ENCODE results near the gene UBXN10. TPM values are rescaled to one million over a fixed set of nuclear protein-coding genes. Genes with fewer than 3 reads are reported as not detected.
"Not testable (repeated sequence)": the region's sequence is repeated elsewhere in the genome, so short reads cannot be mapped to it uniquely, and the experiment has no call there.

The UBXN10 gene
- total and polyA plus RNA-seq, 11 donors = 0.14 to 2.6 (median 1.1) TPM

DNA sequence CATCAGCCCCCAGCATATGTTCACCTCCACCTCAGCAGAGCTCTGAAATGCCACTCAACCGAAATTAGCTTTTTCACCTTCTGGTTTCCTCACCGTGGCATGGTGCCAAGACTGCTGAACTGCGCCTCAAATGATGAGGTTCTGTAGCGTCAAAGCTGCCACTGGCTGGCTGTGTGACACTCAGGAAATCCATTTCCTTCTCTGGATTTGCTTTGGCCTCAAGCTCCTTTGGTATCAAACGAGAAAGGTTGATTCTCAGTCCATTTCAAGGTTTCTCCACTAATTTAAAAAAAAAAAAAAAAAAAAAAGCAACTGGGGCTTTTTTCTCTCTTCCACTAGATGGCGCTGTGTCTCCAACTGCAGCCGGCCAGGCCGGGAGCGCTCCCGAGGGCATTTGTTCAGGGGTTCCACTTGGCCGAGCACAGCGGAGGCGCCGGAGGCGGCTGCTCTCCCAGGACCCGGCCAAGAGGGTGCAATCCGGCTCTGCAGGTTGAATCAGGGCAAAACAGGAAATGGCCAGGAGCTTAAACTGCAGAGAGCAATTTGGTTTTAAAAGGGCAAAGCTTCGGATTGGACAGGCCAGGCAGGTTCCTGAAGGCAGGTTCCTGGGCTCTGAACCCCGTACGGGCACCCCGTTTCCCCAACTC is 26.9 kb downstream of the UBXN10 start:
- peak; percentile 44 to 83 (median 53) for DNase-seq
- intact Hi-C loops (cut with DNase I) = loop anchor here in 9 of 10 donors (1.0 to 10.0 kb wide), 5 partner anchors 152 to 282 kb away; no protein-coding TSS in a partner anchor
- no peak overlapping the region for H3K27ac ChIP-seq
- TF ChIP-seq POLR2A (IDR thresholded peaks at IDR 0.05) = no peak
- TF ChIP-seq, protein P1, sequence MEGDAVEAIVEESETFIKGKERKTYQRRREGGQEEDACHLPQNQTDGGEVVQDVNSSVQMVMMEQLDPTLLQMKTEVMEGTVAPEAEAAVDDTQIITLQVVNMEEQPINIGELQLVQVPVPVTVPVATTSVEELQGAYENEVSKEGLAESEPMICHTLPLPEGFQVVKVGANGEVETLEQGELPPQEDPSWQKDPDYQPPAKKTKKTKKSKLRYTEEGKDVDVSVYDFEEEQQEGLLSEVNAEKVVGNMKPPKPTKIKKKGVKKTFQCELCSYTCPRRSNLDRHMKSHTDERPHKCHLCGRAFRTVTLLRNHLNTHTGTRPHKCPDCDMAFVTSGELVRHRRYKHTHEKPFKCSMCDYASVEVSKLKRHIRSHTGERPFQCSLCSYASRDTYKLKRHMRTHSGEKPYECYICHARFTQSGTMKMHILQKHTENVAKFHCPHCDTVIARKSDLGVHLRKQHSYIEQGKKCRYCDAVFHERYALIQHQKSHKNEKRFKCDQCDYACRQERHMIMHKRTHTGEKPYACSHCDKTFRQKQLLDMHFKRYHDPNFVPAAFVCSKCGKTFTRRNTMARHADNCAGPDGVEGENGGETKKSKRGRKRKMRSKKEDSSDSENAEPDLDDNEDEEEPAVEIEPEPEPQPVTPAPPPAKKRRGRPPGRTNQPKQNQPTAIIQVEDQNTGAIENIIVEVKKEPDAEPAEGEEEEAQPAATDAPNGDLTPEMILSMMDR (IDR thresholded peaks at IDR 0.05) = peak; percentile 72 to 86 (median 78)
- no peaks in the 10 kb centered on the region for H3K36me3 ChIP-seq
- peaks cover 0 to 23% (median 15%) of the 10 kb centered on the region in 9 donors for H3K27me3 ChIP-seq
- 6 to 9% (median 7%) methylated on average over 21 of the region's 21 CpGs for WGBS, 4 donors
- H3K4me1 ChIP-seq = peaks cover 0 to 12% (median 6%) of the 10 kb centered on the region in 12 donors
- H3K4me3 ChIP-seq = no peak overlapping the region
- peak in 3 of 4 donors; percentile 66 to 83 (median 68) for ATAC-seq
- H3K9me3 ChIP-seq = no peaks in the 10 kb centered on the region

DNA sequence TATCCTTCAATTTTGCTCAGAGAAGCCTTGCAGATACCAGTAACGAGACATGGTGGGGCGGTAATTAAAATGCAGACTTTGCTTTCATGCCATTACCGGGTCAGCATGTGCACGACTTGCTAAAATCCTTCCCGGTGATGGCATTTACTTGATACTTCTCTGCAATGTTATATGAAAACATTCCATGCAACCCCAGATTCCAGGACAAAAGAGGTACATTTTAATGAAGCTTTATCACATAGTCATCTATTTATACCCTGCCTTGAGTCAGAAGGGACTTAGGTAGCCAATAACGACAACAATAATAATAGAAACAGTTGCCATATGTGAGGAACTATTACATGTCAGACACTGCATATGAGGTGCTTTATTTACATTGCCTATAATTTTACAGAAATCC is 29.8 kb downstream of the UBXN10 start:
- no peak overlapping the region for H3K4me3 ChIP-seq
- ATAC-seq = no peak
- intact Hi-C loops (cut with DNase I) = loop anchor here in 4 of 10 donors (2.0 to 10.0 kb wide), 4 partner anchors 149 to 279 kb away; no protein-coding TSS in a partner anchor
- H3K9me3 ChIP-seq = no peaks in the 10 kb centered on the region
- peaks cover 0 to 23% (median 3%) of the 10 kb centered on the region in 9 donors for H3K27me3 ChIP-seq
- TF ChIP-seq, protein P1 (IDR thresholded peaks at IDR 0.05) = no peak
- no peak for TF ChIP-seq POLR2A (IDR thresholded peaks at IDR 0.05)
- no peak overlapping the region for H3K27ac ChIP-seq
- H3K4me1 ChIP-seq = peaks cover 0 to 22% (median 6%) of the 10 kb centered on the region in 12 donors
- H3K36me3 ChIP-seq = no peaks in the 10 kb centered on the region
- no peak for DNase-seq
- 79 to 83% (median 81%) methylated on average over 6 of the region's 6 CpGs for WGBS, 4 donors

DNA sequence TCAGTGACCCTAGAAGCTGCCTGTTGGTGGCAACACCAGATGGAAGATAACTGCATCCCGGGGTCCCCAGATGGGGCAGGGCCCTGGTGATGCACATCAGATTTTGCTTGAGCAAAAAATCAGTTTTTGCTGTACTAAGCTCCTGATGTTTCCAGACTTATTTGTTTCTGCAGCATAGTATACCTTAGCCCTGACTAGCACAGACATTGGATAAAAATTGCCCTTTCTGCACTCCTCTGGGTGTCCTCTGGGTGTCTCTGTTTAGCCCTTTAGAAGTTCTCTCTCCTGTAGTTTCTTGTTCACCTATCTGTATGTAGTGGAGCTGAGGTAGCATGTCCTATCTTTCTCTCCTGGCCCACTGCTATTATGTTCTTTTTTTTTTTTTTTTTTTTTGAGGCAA is 30.7 kb downstream of the UBXN10 start:
- ATAC-seq (peak in 1 of 4 donors; percentile 41), DNase-seq (no peak)
- WGBS, 4 donors = 75 to 86% (median 81%) methylated on average over 1 of the region's 1 CpG
- peaks cover 0 to 30% (median under 1%) of the 10 kb centered on the region in 9 donors for H3K27me3 ChIP-seq
- H3K9me3 ChIP-seq = no peaks in the 10 kb centered on the region
- TF ChIP-seq POLR2A (IDR thresholded peaks at IDR 0.05) = no peak
- TF ChIP-seq, protein P1 (IDR thresholded peaks at IDR 0.05) = peak in 1 of 12 donors; percentile 26
- no peak overlapping the region for H3K4me3 ChIP-seq
- H3K36me3 ChIP-seq = no peaks in the 10 kb centered on the region
- peaks cover 0 to 22% (median 6%) of the 10 kb centered on the region in 12 donors for H3K4me1 ChIP-seq
- intact Hi-C loops (cut with DNase I) = loop anchor here in 4 of 10 donors (2.0 to 10.0 kb wide), 3 partner anchors 148 to 276 kb away; no protein-coding TSS in a partner anchor
- no peak overlapping the region for H3K27ac ChIP-seq

DNA sequence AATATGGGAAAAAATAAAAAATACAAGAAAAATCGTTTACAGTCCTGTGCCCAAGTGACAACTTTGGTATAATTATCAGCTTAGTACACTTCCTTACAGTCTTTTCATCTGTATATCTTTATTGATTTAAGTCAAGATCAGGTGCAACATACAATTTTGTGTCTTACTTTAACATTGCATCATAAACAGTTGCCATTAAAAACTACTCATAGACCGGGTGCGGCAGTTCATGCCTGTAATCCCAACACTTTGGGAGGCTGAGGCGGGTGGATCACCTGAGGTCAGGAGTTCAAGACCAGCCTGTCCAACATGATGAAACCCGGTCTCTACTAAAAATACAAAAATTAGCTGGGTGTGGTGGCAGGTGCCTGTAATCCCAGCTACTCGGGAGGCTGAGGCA is 33.2 kb downstream of the UBXN10 start:
- H3K9me3 ChIP-seq, DNase-seq, H3K4me1 ChIP-seq, H3K36me3 ChIP-seq, ATAC-seq, H3K4me3 ChIP-seq, H3K27ac ChIP-seq: not testable (repeated sequence)
- WGBS, 4 donors = 77 to 86% (median 85%) methylated on average over 6 of the region's 6 CpGs
- intact Hi-C loops (cut with DNase I) = loop anchor here in 3 of 10 donors (5.0 to 10.0 kb wide), 2 partner anchors 146 to 213 kb away; no protein-coding TSS in a partner anchor
- peaks cover 0 to 22% (median 3%) of the 10 kb centered on the region in 9 donors for H3K27me3 ChIP-seq
